ENCODE results near the gene SERPING1.

Gene SERPING1

GRCh38 chr11:57614234-57614772, 16.8 kb downstream of the SERPING1 start:
- no peak for TF ChIP-seq GATA3 (IDR thresholded peaks at IDR 0.05; ENCODE audit: low read depth, low read length)
- TF ChIP-seq GATA2 (IDR thresholded peaks at IDR 0.05; ENCODE audit: low read depth, low read length), result no peak

- TF ChIP-seq GATA2 (IDR thresholded peaks at IDR 0.05; ENCODE audit: low read depth, low read length), result no peak
- TF ChIP-seq GATA3 (IDR thresholded peaks at IDR 0.05; ENCODE audit: low read depth, low read length), result no peak
Observed at GRCh38 chr11:57615308-57615707, 17.8 kb downstream of the SERPING1 start.

GRCh38 chr11:57616595-57616994, 19.1 kb downstream of the SERPING1 start:
- TF ChIP-seq GATA3 (IDR thresholded peaks at IDR 0.05; ENCODE audit: low read depth, low read length) (no peak), GATA2 (IDR thresholded peaks at IDR 0.05; ENCODE audit: low read depth, low read length) (no peak)

- TF ChIP-seq GATA2 (IDR thresholded peaks at IDR 0.05; ENCODE audit: low read depth, low read length), result no peak
- TF ChIP-seq GATA3 (IDR thresholded peaks at IDR 0.05; ENCODE audit: low read depth, low read length), result no peak
Observed at GRCh38 chr11:57618438-57618837, 21.0 kb downstream of the SERPING1 start.

- TF ChIP-seq GATA3 (IDR thresholded peaks at IDR 0.05; ENCODE audit: low read depth, low read length) (no peak), GATA2 (IDR thresholded peaks at IDR 0.05; ENCODE audit: low read depth, low read length) (no peak)
Observed at GRCh38 chr11:57619331-57619730, 21.8 kb downstream of the SERPING1 start.

- TF ChIP-seq GATA2 (IDR thresholded peaks at IDR 0.05; ENCODE audit: low read depth, low read length) (no peak), GATA3 (IDR thresholded peaks at IDR 0.05; ENCODE audit: low read depth, low read length) (no peak)
Observed at GRCh38 chr11:57620467-57620866, 23.0 kb downstream of the SERPING1 start.

- TF ChIP-seq GATA2 (IDR thresholded peaks at IDR 0.05; ENCODE audit: low read depth, low read length), result no peak
- TF ChIP-seq GATA3 (IDR thresholded peaks at IDR 0.05; ENCODE audit: low read depth, low read length), result no peak
Observed at GRCh38 chr11:57622263-57622662, 24.8 kb downstream of the SERPING1 start.

GRCh38 chr11:57624864-57625263, 27.4 kb downstream of the SERPING1 start:
- no peak for TF ChIP-seq GATA3 (IDR thresholded peaks at IDR 0.05; ENCODE audit: low read depth, low read length)
- TF ChIP-seq GATA2 (IDR thresholded peaks at IDR 0.05; ENCODE audit: low read depth, low read length), result no peak

- no peak for TF ChIP-seq GATA3 (IDR thresholded peaks at IDR 0.05; ENCODE audit: low read depth, low read length)
- TF ChIP-seq GATA2 (IDR thresholded peaks at IDR 0.05; ENCODE audit: low read depth, low read length), result no peak
Observed at GRCh38 chr11:57626895-57627294, 29.4 kb downstream of the SERPING1 start.

GRCh38 chr11:57630171-57630570, 32.7 kb downstream of the SERPING1 start:
- no peak for TF ChIP-seq GATA2 (IDR thresholded peaks at IDR 0.05; ENCODE audit: low read depth, low read length)
- TF ChIP-seq GATA3 (IDR thresholded peaks at IDR 0.05; ENCODE audit: low read depth, low read length), result no peak

- TF ChIP-seq GATA3 (IDR thresholded peaks at IDR 0.05; ENCODE audit: low read depth, low read length), result no peak
- no peak for TF ChIP-seq GATA2 (IDR thresholded peaks at IDR 0.05; ENCODE audit: low read depth, low read length)
Observed at GRCh38 chr11:57632116-57632515, 34.6 kb downstream of the SERPING1 start.

- TF ChIP-seq GATA3 (IDR thresholded peaks at IDR 0.05; ENCODE audit: low read depth, low read length), result no peak
- TF ChIP-seq GATA2 (IDR thresholded peaks at IDR 0.05; ENCODE audit: low read depth, low read length), result no peak
Observed at GRCh38 chr11:57633394-57634070, 36.0 kb downstream of the SERPING1 start.

GRCh38 chr11:57634311-57634710, 36.8 kb downstream of the SERPING1 start:
- no peak for TF ChIP-seq GATA3 (IDR thresholded peaks at IDR 0.05; ENCODE audit: low read depth, low read length)
- no peak for TF ChIP-seq GATA2 (IDR thresholded peaks at IDR 0.05; ENCODE audit: low read depth, low read length)

GRCh38 chr11:57635246-57635645, 37.8 kb downstream of the SERPING1 start:
- TF ChIP-seq GATA3 (IDR thresholded peaks at IDR 0.05; ENCODE audit: low read depth, low read length) (no peak), GATA2 (IDR thresholded peaks at IDR 0.05; ENCODE audit: low read depth, low read length) (no peak)

GRCh38 chr11:57637626-57638004, 40.1 kb downstream of the SERPING1 start:
- TF ChIP-seq GATA2 (IDR thresholded peaks at IDR 0.05; ENCODE audit: low read depth, low read length) (no peak), GATA3 (IDR thresholded peaks at IDR 0.05; ENCODE audit: low read depth, low read length) (no peak)
